Uterus (tissue), 4 donors: ENCODE results near the gene ESPNL. TPM values are rescaled to one million over a fixed set of nuclear protein-coding genes. Genes with fewer than 3 reads are reported as not detected.

Experiments used
- DNase-seq, 2 donors: peaks; one replicate each; pipeline ENCODE4 v3.0.0-alpha.2; 2019 to 2020
- H3K27ac ChIP-seq, 2 donors: fragments of 200-600 bp; sonication (generic); 1 replicate in 1 of 2; 2 replicates in 1 of 2; pipeline ENCODE4 v1.5.1; 2016 to 2018
- H3K27me3 ChIP-seq, 2 donors: fragments of 200-600 bp; sonication (generic); one replicate each; pipeline ENCODE4 v1.5.1; 2018 to 2019; ENCODE audit warnings: control low read depth in 1 of 2
- H3K36me3 ChIP-seq, 2 donors: fragments of 200-600 bp; sonication (generic); one replicate each; pipeline ENCODE4 v1.5.1; 2019; ENCODE audit warnings: control low read depth in 1 of 2
- H3K4me1 ChIP-seq, 2 donors: fragments of 200-600 bp; sonication (generic); one replicate each; pipeline ENCODE4 v1.5.1; 2018 to 2019; ENCODE audit warnings: control low read depth in 1 of 2
- H3K4me3 ChIP-seq, 2 donors: fragments of 200-600 bp; sonication (generic); 1 replicate in 1 of 2; 2 replicates in 1 of 2; pipeline ENCODE4 v1.5.1; 2018 to 2019; ENCODE audit warnings: mild to moderate bottlenecking in 1 of 2
- H3K9me3 ChIP-seq, 2 donors: fragments of 200-600 bp; sonication (generic); one replicate each; pipeline ENCODE4 v1.5.1; 2019; ENCODE audit warnings: control low read depth in 1 of 2
- POLR2A ChIP-seq, 2 donors: fragments of 450-650 bp; IDR thresholded peaks; one replicate each; pipeline ENCODE4 v1.6.1; 2016; ENCODE audit warnings: antibody characterized with exemption in 2 of 2, mild to moderate bottlenecking in 1 of 2, moderate library complexity in 1 of 2
- intact Hi-C: fragments of 100-400 bp; cut with DNase I; formaldehyde crosslinking; loops from one replicate; pipeline ENCODE4 v1.15.1; 2023; ENCODE audit warnings: low total_unique reads
- total RNA-seq, 4 donors: library from RNA; depleted of rRNA in 3 of 4; stranded (reverse); fragments of >200 nt in 3 of 4; gene quantifications; one replicate each; pipeline versions ENCODE4 v1.1.0 to v1.2.4, GENCODE V29; 2014 to 2023
- TF ChIP-seq, protein P1 (sequence below), 4 experiments: fragments of 200-600 bp in 2 of 4; fragments of 450-650 bp in 2 of 4; sonication (generic) in 2 of 4; IDR thresholded peaks; one replicate each; pipeline ENCODE4 v1.5.1; 2016 to 2019; ENCODE audit warnings: antibody characterized with exemption in 4 of 4, mild to moderate bottlenecking in 2 of 4, moderate library complexity in 1 of 4
- donor health status: DM: yes; HTN: yes; CAD: no.

Gene ESPNL
- total RNA-seq, 4 donors from 2014 or later, result 0.34 to 7.7 TPM; not detected in 2

- Histone ChIP-seq H3K27ac (no peak overlapping the region), H3K4me3 (no peak overlapping the region), H3K4me1 (peaks cover 4 to 14% of the 10 kb centered on the region in 2 donors), H3K27me3 (peaks cover 0 to 7% of the 10 kb centered on the region in 2 donors), H3K9me3 (no peaks in the 10 kb centered on the region), H3K36me3 (no peaks in the 10 kb centered on the region)
- intact Hi-C loops, result no loop called here
- TF ChIP-seq POLR2A (IDR thresholded peaks at IDR 0.05), result no peak
- TF ChIP-seq, protein P1, sequence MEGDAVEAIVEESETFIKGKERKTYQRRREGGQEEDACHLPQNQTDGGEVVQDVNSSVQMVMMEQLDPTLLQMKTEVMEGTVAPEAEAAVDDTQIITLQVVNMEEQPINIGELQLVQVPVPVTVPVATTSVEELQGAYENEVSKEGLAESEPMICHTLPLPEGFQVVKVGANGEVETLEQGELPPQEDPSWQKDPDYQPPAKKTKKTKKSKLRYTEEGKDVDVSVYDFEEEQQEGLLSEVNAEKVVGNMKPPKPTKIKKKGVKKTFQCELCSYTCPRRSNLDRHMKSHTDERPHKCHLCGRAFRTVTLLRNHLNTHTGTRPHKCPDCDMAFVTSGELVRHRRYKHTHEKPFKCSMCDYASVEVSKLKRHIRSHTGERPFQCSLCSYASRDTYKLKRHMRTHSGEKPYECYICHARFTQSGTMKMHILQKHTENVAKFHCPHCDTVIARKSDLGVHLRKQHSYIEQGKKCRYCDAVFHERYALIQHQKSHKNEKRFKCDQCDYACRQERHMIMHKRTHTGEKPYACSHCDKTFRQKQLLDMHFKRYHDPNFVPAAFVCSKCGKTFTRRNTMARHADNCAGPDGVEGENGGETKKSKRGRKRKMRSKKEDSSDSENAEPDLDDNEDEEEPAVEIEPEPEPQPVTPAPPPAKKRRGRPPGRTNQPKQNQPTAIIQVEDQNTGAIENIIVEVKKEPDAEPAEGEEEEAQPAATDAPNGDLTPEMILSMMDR (IDR thresholded peaks at IDR 0.05), result no peak
- DNase-seq, result no peak
Observed at GRCh38 chr2:238164906-238165287, 64.8 kb downstream of the ESPNL start.

DNA sequence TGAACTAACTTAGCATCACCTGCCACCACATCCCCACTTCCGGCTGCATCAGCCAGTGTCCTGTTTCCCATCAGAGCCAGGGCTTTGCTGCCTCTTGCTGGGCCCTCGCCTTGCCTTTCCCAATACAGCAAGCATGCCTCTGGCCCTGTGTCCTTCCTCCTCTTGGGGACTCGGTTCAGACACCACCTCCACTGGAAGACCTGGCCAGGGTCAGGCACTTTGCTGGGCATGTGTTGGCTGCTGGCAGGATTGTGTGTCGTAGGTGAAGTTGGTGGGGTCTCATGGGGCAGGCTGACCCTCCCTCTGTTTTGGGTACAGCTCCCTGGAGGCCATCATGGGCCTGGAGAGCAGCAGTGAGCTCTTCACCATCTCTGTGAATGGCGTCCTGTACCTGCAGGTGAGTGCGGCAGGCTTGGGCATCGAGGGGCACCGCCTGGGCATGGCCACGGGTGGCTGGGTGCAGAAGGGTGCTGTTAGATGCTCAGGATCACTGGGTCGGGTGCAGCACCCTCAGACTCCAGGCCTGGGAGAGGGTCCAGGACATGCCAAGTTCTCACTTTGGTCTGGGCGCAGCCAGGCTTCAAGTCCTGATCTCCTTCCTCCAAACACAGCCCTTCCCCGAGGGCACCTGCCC lies 65.3 kb downstream of the ESPNL start:
- no peak overlapping the region for H3K27ac ChIP-seq
- no peaks in the 10 kb centered on the region for H3K9me3 ChIP-seq
- peak in 1 of 2 donors; percentile 10 for DNase-seq
- no peak for TF ChIP-seq POLR2A (IDR thresholded peaks at IDR 0.05)
- TF ChIP-seq, protein P1 (IDR thresholded peaks at IDR 0.05), result no peak
- H3K4me1 ChIP-seq, result peaks cover 5 to 20% of the 10 kb centered on the region in 2 donors
- H3K4me3 ChIP-seq, result no peak overlapping the region
- no peaks in the 10 kb centered on the region for H3K36me3 ChIP-seq
- intact Hi-C loops, result no loop called here
- peaks cover 0 to 7% of the 10 kb centered on the region in 2 donors for H3K27me3 ChIP-seq

- TF ChIP-seq, protein P1 (IDR thresholded peaks at IDR 0.05), result no peak
- no peak for TF ChIP-seq POLR2A (IDR thresholded peaks at IDR 0.05)
- Histone ChIP-seq H3K27ac (no peak overlapping the region), H3K36me3 (no peaks in the 10 kb centered on the region), H3K9me3 (no peaks in the 10 kb centered on the region), H3K4me1 (peaks cover 5 to 20% of the 10 kb centered on the region in 2 donors), H3K4me3 (no peak overlapping the region), H3K27me3 (peaks cover 0 to 7% of the 10 kb centered on the region in 2 donors)
- intact Hi-C loops, result no loop called here
- peak in 1 of 2 donors; percentile 9 for DNase-seq
Observed at GRCh38 chr2:238166391-238167343, 66.5 kb downstream of the ESPNL start.

GRCh38 chr2:238167344-238167715 lies 67.2 kb downstream of the ESPNL start:
- H3K36me3 ChIP-seq, result no peaks in the 10 kb centered on the region
- no peak overlapping the region for H3K4me3 ChIP-seq
- TF ChIP-seq POLR2A (IDR thresholded peaks at IDR 0.05), result no peak
- TF ChIP-seq, protein P1 (IDR thresholded peaks at IDR 0.05), result no peak
- H3K9me3 ChIP-seq, result no peaks in the 10 kb centered on the region
- intact Hi-C loops, result no loop called here
- H3K27ac ChIP-seq, result no peak overlapping the region
- DNase-seq, result no peak
- H3K4me1 ChIP-seq, result peaks cover 5 to 20% of the 10 kb centered on the region in 2 donors
- peaks cover 0 to 7% of the 10 kb centered on the region in 2 donors for H3K27me3 ChIP-seq

DNA sequence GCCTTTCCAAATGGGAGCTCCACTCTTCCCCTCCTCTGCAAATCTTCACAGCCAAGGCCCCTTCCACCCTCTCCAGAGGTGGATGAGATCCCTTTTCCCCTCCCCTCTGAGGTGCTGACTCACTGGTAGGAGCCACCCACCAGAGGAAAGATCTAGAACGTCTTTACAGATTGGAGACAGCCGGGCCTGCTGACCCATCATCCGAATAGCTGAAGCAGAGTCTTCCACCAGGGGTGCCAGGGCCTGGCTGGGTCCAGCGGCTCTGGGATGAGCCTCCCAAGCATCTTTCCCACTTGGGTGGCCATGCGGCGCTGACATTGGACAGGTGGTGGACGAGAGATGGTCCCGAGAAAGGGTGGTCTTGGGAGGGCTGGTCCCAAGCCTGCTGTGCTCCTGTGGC lies 67.6 kb downstream of the ESPNL start:
- no peak overlapping the region for H3K27ac ChIP-seq
- no peaks in the 10 kb centered on the region for H3K9me3 ChIP-seq
- H3K27me3 ChIP-seq, result peaks cover 0 to 7% of the 10 kb centered on the region in 2 donors
- TF ChIP-seq, protein P1 (IDR thresholded peaks at IDR 0.05), result no peak
- TF ChIP-seq POLR2A (IDR thresholded peaks at IDR 0.05), result no peak
- no peak overlapping the region for H3K4me3 ChIP-seq
- peaks cover 5 to 20% of the 10 kb centered on the region in 2 donors for H3K4me1 ChIP-seq
- DNase-seq, result no peak
- no peaks in the 10 kb centered on the region for H3K36me3 ChIP-seq
- intact Hi-C loops, result no loop called here
